HEK293T (cell line): ENCODE results near the gene SF3B2.

ENCODE experiments used
- FOXA1 ChIP-seq: fragments of 450-650 bp; IDR thresholded peaks from 2 replicates; pipeline ENCODE4 v1.6.1; 2016; ENCODE audit warnings: mild to moderate bottlenecking
- FOXK2 ChIP-seq: fragments of 450-650 bp; IDR thresholded peaks from 2 replicates; pipeline ENCODE4 v1.6.1; 2016; ENCODE audit warnings: mild to moderate bottlenecking
- FOXM1 ChIP-seq: fragments of 450-650 bp; IDR thresholded peaks from 2 replicates; pipeline ENCODE4 v1.6.1; 2017; ENCODE audit warnings: mild to moderate bottlenecking, borderline replicate concordance
- HDGF ChIP-seq: fragments of 450-650 bp; IDR thresholded peaks from 2 replicates; pipeline ENCODE4 v1.6.1; 2017; ENCODE audit warnings: antibody characterized with exemption, borderline replicate concordance
- LEF1 ChIP-seq: fragments of 450-650 bp; IDR thresholded peaks from 2 replicates; pipeline ENCODE4 v1.6.1; 2017; ENCODE audit warnings: mild to moderate bottlenecking, borderline replicate concordance
- NFRKB ChIP-seq: fragments of 450-650 bp; IDR thresholded peaks from 2 replicates; pipeline ENCODE4 v1.6.1; 2016; ENCODE audit warnings: mild to moderate bottlenecking, moderate library complexity
- SP1 ChIP-seq: fragments of 450-650 bp; IDR thresholded peaks from 2 replicates; pipeline ENCODE4 v1.6.1; 2017

DNA sequence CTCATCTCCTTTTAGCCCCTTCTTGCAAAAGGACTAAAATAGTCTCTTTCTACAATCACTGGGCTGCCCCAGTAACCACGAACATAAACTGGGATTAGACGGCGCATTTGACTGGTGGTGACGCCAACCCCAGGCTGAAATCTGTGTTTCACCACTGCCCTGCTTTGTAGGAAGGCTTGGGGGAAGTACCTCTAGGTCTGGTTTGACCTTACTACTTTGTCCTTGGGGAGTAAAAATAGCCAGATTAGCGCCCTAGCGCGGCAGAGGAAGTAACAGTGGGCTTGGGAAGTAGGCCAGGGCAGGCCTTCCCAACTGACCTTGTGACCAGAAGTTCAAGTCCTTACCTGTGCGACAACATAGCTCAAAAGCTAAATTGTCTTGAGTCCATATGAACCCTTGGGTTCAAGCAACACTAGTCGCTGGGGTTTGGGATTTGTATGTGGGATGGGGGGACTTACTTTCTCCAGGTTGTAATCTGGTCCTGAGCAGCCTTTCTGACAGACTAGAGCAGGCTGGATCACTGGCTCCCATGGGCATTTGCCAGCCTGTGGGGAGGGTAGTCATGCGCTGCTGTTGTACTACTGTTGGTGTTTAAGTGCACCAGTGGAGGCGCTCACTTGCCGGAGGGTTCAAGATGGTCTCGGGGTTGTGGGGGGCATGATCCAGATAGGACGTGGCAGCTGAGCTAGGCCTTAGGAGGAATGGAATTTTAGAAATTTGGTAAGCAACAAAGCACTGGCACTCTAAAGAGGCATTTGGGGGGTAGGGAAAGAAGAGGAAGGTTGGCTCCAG lies 17.0 kb downstream of the SF3B2 start:
- TF ChIP-seq LEF1 (no peak), SP1 (no peak), FOXK2 (no peak), NFRKB (no peak), HDGF (no peak), FOXM1 (no peak), FOXA1 (no peak)
